ENCODE measurements around the gene PRKCE.

The PRKCE gene

GRCh38 chr2:45840481-45840880 lies 189.0 kb downstream of the PRKCE start:
- no peak for TF ChIP-seq CTCF (conservative IDR thresholded peaks at IDR 0.05; ENCODE audit: control insufficient read depth, insufficient read depth, low read depth, low read length)

GRCh38 chr2:45841752-45842407 lies 190.4 kb downstream of the PRKCE start:
- no peak for TF ChIP-seq CTCF (conservative IDR thresholded peaks at IDR 0.05; ENCODE audit: control insufficient read depth, insufficient read depth, low read depth, low read length)
- no peak for DNase-seq (ENCODE audit: low read depth)
- H3K4me3 ChIP-seq (ENCODE audit: control insufficient read depth, low read depth, low read length), result no peak overlapping the region

More at GRCh38 chr2:45840481-45840880, 189.0 kb downstream of the PRKCE start:
- no peak for DNase-seq (ENCODE audit: low read depth)
- H3K4me3 ChIP-seq (ENCODE audit: control insufficient read depth, low read depth, low read length), result no peak overlapping the region

- TF ChIP-seq CTCF (conservative IDR thresholded peaks at IDR 0.05; ENCODE audit: control insufficient read depth, insufficient read depth, low read depth, low read length), result no peak
- DNase-seq (ENCODE audit: low read depth), result no peak
- H3K4me3 ChIP-seq (ENCODE audit: control insufficient read depth, low read depth, low read length), result no peak overlapping the region
Measured at GRCh38 chr2:45843136-45843535, 191.7 kb downstream of the PRKCE start.

GRCh38 chr2:45844796-45845457 lies 193.5 kb downstream of the PRKCE start:
- TF ChIP-seq CTCF (conservative IDR thresholded peaks at IDR 0.05; ENCODE audit: control insufficient read depth, insufficient read depth, low read depth, low read length), result no peak
- DNase-seq (ENCODE audit: low read depth), result no peak
- no peak overlapping the region for H3K4me3 ChIP-seq (ENCODE audit: control insufficient read depth, low read depth, low read length)

- no peak overlapping the region for H3K4me3 ChIP-seq (ENCODE audit: control insufficient read depth, low read depth, low read length)
- DNase-seq (ENCODE audit: low read depth), result no peak
- TF ChIP-seq CTCF (conservative IDR thresholded peaks at IDR 0.05; ENCODE audit: control insufficient read depth, insufficient read depth, low read depth, low read length), result no peak
Measured at GRCh38 chr2:45845566-45845965, 194.1 kb downstream of the PRKCE start.

GRCh38 chr2:45849491-45850283 lies 198.2 kb downstream of the PRKCE start:
- TF ChIP-seq CTCF (conservative IDR thresholded peaks at IDR 0.05; ENCODE audit: control insufficient read depth, insufficient read depth, low read depth, low read length), result no peak
- peak; percentile 92 for DNase-seq (ENCODE audit: low read depth)
- no peak overlapping the region for H3K4me3 ChIP-seq (ENCODE audit: control insufficient read depth, low read depth, low read length)
